Neural cell (in vitro differentiated cells): ENCODE results near the gene KLC4.

Experiments used
- EP300 ChIP-seq: fragments of 450-650 bp; conservative IDR thresholded peaks from 2 replicates; pipeline ENCODE4 v1.6.1; 2014; ENCODE audit warnings: antibody characterized with exemption, mild to moderate bottlenecking, moderate library complexity; ENCODE audit not compliant: poor library complexity, severe bottlenecking
- EZH2 ChIP-seq: fragments of 200-600, 300-800 bp; shearing (Covaris generic), sonication (generic); IDR thresholded peaks from 2 replicates; pipeline ENCODE4 v1.6.1; 2014; ENCODE audit warnings: antibody characterized with exemption, low read length, borderline replicate concordance, mild to moderate bottlenecking; ENCODE audit not compliant: insufficient read depth, poor library complexity, severe bottlenecking
- MXI1 ChIP-seq: fragments of 450-650 bp; conservative IDR thresholded peaks from 2 replicates; pipeline ENCODE4 v1.6.1; 2014; ENCODE audit warnings: antibody characterized with exemption, mild to moderate bottlenecking; ENCODE audit not compliant: poor library complexity, severe bottlenecking
- POLR2AphosphoS5 ChIP-seq: IDR thresholded peaks from 2 replicates; pipeline ENCODE4 v1.6.1; 2012
- RAD21 ChIP-seq: fragments of 450-650 bp; conservative IDR thresholded peaks from 2 replicates; pipeline ENCODE4 v1.6.1; 2014; ENCODE audit warnings: antibody characterized with exemption, mild to moderate bottlenecking, moderate library complexity
- SMC3 ChIP-seq: fragments of 450-650 bp; conservative IDR thresholded peaks from 2 replicates; pipeline ENCODE4 v1.6.1; 2014; ENCODE audit warnings: antibody characterized with exemption, mild to moderate bottlenecking, moderate library complexity; ENCODE audit not compliant: poor library complexity
- TAF1 ChIP-seq: IDR thresholded peaks from 2 replicates; pipeline ENCODE4 v1.6.1; 2012; ENCODE audit warnings: low read depth
- TF ChIP-seq, protein P1 (sequence below): fragments of 450-650 bp; IDR thresholded peaks from 2 replicates; pipeline ENCODE4 v1.5.1; 2014; ENCODE audit warnings: antibody characterized with exemption, mild to moderate bottlenecking, moderate library complexity; ENCODE audit not compliant: poor library complexity, severe bottlenecking
- TF ChIP-seq, protein P2 (sequence below): IDR thresholded peaks from 2 replicates; pipeline ENCODE4 v1.6.1; 2012; ENCODE audit warnings: borderline replicate concordance

GRCh38 chr6:43011207-43011606, 48.2 kb upstream of the KLC4 start:
- TF ChIP-seq TAF1 (no peak), SMC3 (no peak), POLR2AphosphoS5 (no peak), EZH2 (no peak), EP300 (no peak), RAD21 (no peak), MXI1 (no peak)
- TF ChIP-seq, protein P1, sequence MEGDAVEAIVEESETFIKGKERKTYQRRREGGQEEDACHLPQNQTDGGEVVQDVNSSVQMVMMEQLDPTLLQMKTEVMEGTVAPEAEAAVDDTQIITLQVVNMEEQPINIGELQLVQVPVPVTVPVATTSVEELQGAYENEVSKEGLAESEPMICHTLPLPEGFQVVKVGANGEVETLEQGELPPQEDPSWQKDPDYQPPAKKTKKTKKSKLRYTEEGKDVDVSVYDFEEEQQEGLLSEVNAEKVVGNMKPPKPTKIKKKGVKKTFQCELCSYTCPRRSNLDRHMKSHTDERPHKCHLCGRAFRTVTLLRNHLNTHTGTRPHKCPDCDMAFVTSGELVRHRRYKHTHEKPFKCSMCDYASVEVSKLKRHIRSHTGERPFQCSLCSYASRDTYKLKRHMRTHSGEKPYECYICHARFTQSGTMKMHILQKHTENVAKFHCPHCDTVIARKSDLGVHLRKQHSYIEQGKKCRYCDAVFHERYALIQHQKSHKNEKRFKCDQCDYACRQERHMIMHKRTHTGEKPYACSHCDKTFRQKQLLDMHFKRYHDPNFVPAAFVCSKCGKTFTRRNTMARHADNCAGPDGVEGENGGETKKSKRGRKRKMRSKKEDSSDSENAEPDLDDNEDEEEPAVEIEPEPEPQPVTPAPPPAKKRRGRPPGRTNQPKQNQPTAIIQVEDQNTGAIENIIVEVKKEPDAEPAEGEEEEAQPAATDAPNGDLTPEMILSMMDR, result no peak
- TF ChIP-seq, protein P2, sequence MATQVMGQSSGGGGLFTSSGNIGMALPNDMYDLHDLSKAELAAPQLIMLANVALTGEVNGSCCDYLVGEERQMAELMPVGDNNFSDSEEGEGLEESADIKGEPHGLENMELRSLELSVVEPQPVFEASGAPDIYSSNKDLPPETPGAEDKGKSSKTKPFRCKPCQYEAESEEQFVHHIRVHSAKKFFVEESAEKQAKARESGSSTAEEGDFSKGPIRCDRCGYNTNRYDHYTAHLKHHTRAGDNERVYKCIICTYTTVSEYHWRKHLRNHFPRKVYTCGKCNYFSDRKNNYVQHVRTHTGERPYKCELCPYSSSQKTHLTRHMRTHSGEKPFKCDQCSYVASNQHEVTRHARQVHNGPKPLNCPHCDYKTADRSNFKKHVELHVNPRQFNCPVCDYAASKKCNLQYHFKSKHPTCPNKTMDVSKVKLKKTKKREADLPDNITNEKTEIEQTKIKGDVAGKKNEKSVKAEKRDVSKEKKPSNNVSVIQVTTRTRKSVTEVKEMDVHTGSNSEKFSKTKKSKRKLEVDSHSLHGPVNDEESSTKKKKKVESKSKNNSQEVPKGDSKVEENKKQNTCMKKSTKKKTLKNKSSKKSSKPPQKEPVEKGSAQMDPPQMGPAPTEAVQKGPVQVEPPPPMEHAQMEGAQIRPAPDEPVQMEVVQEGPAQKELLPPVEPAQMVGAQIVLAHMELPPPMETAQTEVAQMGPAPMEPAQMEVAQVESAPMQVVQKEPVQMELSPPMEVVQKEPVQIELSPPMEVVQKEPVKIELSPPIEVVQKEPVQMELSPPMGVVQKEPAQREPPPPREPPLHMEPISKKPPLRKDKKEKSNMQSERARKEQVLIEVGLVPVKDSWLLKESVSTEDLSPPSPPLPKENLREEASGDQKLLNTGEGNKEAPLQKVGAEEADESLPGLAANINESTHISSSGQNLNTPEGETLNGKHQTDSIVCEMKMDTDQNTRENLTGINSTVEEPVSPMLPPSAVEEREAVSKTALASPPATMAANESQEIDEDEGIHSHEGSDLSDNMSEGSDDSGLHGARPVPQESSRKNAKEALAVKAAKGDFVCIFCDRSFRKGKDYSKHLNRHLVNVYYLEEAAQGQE, result no peak
